GM21390 (cell line): Measurements from ENCODE around the gene TMEM19.

Source experiments
- ATAC-seq: cut with Tn5 transposase; IDR thresholded peaks from one replicate; pipeline ENCODE4 v1.9.1; 2021; ENCODE audit not compliant: unreplicated experiment

TMEM19 gene

GRCh38 chr12:71710276-71711125 lies 24.6 kb downstream of the TMEM19 start:
- no peak for ATAC-seq

GRCh38 chr12:71718611-71719010 lies 32.7 kb downstream of the TMEM19 start:
- no peak for ATAC-seq

GRCh38 chr12:71719647-71720370 lies 33.9 kb downstream of the TMEM19 start:
- ATAC-seq, result no peak

- no peak for ATAC-seq
Measured at GRCh38 chr12:71721783-71722505, 36.1 kb downstream of the TMEM19 start.

- no peak for ATAC-seq
Measured at GRCh38 chr12:71725011-71725410, 39.1 kb downstream of the TMEM19 start.

GRCh38 chr12:71726548-71726947 lies 40.7 kb downstream of the TMEM19 start:
- no peak for ATAC-seq

- ATAC-seq, result no peak
Measured at GRCh38 chr12:71727958-71728357, 42.1 kb downstream of the TMEM19 start.

- no peak for ATAC-seq
Measured at GRCh38 chr12:71730936-71731335, 45.1 kb downstream of the TMEM19 start.

GRCh38 chr12:71731439-71732356 lies 45.8 kb downstream of the TMEM19 start:
- ATAC-seq, result peak; percentile 67

- peak; percentile 4 for ATAC-seq
Measured at GRCh38 chr12:71732357-71732712, 46.5 kb downstream of the TMEM19 start.

GRCh38 chr12:71737197-71737596 lies 51.3 kb downstream of the TMEM19 start:
- ATAC-seq, result no peak

- no peak for ATAC-seq
Measured at GRCh38 chr12:71742998-71743397, 57.1 kb downstream of the TMEM19 start.

GRCh38 chr12:71744522-71745300 lies 58.8 kb downstream of the TMEM19 start:
- no peak for ATAC-seq

GRCh38 chr12:71746974-71747611 lies 61.2 kb downstream of the TMEM19 start:
- ATAC-seq, result peak; percentile 94

- no peak for ATAC-seq
Measured at GRCh38 chr12:71748081-71748850, 62.4 kb downstream of the TMEM19 start.

GRCh38 chr12:71749666-71750065 lies 63.8 kb downstream of the TMEM19 start:
- ATAC-seq, result no peak

- no peak for ATAC-seq
Measured at GRCh38 chr12:71752891-71753290, 67.0 kb downstream of the TMEM19 start.
